AG04450 (cell line): ENCODE measurements around the gene SOBP. TPM values are rescaled to one million over a fixed set of nuclear protein-coding genes. Genes with fewer than 3 reads are reported as not detected.

Source experiments
- CTCF ChIA-PET: fragments of 300-600, 350-600 bp; formaldehyde crosslinking; extraction: SDS; loops from one replicate; lab custom pipeline; 2022; ENCODE audit warnings: antibody characterized with exemption, inconsistent platforms; lab: Charles Lee
- POLR2A ChIA-PET: fragments of 350-600 bp; formaldehyde crosslinking; extraction: SDS; loops from one replicate; lab custom pipeline; 2021; ENCODE audit warnings: antibody characterized with exemption, inconsistent platforms; lab: Yijun Ruan, JAX
- DNase-seq: peaks from one replicate; pipeline ENCODE4 v3.0.0-alpha.2; 2011; ENCODE audit warnings: low read depth, low spot score
- H3K27ac ChIP-seq: one replicate; pipeline ENCODE4 v1.5.1; 2012; ENCODE audit warnings: low read depth, low read length, control low read depth
- H3K27me3 ChIP-seq: one replicate; pipeline ENCODE4 v1.6.0; 2012; ENCODE audit warnings: low read length; ENCODE audit not compliant: control insufficient read depth, insufficient read depth
- H3K4me3 ChIP-seq: 2 replicates; pipeline ENCODE4 v1.5.1; 2011; ENCODE audit warnings: mild to moderate bottlenecking, low read depth, low read length, control low read depth
- H3K9me3 ChIP-seq: 2 replicates; pipeline ENCODE4 v1.5.1; 2012; ENCODE audit warnings: low read length; ENCODE audit not compliant: control insufficient read depth, insufficient read depth
- CTCF ChIP-seq: IDR thresholded peaks from 2 replicates; pipeline ENCODE4 v1.5.1; 2011; ENCODE audit warnings: low read depth, low read length, control low read depth, inconsistent platforms
- polyA plus RNA-seq: library from polyadenylated mRNA; depleted of rRNA; stranded (reverse); fragments of >200 nt; gene quantifications from 2 replicates; pipeline ENCODE4 v1.2.3, GENCODE V29; 2011

The SOBP gene
- polyA plus RNA-seq, 1 experiment = 0.76 TPM

- no peak overlapping the region for H3K27ac ChIP-seq
- H3K27me3 ChIP-seq = no peaks in the 10 kb centered on the region
- no peak overlapping the region for H3K4me3 ChIP-seq
- POLR2A ChIA-PET = no interaction called here
- DNase-seq = no peak
- no peaks in the 10 kb centered on the region for H3K9me3 ChIP-seq
- no peak for TF ChIP-seq CTCF
- CTCF ChIA-PET = no interaction called here
These were observed 65.5 kb downstream of the SOBP start for GRCh38 chr6:107555449-107555848.

GRCh38 chr6:107556082-107556481, 66.2 kb downstream of the SOBP start:
- DNase-seq = no peak
- no peak for TF ChIP-seq CTCF
- POLR2A ChIA-PET = no interaction called here
- Histone ChIP-seq H3K4me3 (no peak overlapping the region), H3K27ac (no peak overlapping the region), H3K27me3 (no peaks in the 10 kb centered on the region), H3K9me3 (no peaks in the 10 kb centered on the region)
- CTCF ChIA-PET = no interaction called here

GRCh38 chr6:107557698-107558097, 67.8 kb downstream of the SOBP start:
- POLR2A ChIA-PET = no interaction called here
- TF ChIP-seq CTCF = no peak
- CTCF ChIA-PET = no interaction called here
- no peaks in the 10 kb centered on the region for H3K27me3 ChIP-seq
- DNase-seq = no peak
- no peak overlapping the region for H3K27ac ChIP-seq
- no peaks in the 10 kb centered on the region for H3K9me3 ChIP-seq
- H3K4me3 ChIP-seq = no peak overlapping the region

- Histone ChIP-seq H3K27me3 (no peaks in the 10 kb centered on the region), H3K27ac (peak overlapping the region; percentile 2), H3K9me3 (no peaks in the 10 kb centered on the region), H3K4me3 (no peak overlapping the region)
- POLR2A ChIA-PET = no interaction called here
- TF ChIP-seq CTCF = no peak
- CTCF ChIA-PET = no interaction called here
- DNase-seq = no peak
These were observed 70.7 kb downstream of the SOBP start for GRCh38 chr6:107560657-107561056.

- POLR2A ChIA-PET = no interaction called here
- Histone ChIP-seq H3K27ac (no peak overlapping the region), H3K9me3 (no peaks in the 10 kb centered on the region), H3K27me3 (no peaks in the 10 kb centered on the region), H3K4me3 (no peak overlapping the region)
- CTCF ChIA-PET = no interaction called here
- DNase-seq = no peak
- TF ChIP-seq CTCF = no peak
These were observed 71.4 kb downstream of the SOBP start for GRCh38 chr6:107561306-107561705.
